ENCODE measurements around the gene C11orf58. TPM values are rescaled to one million over a fixed set of nuclear protein-coding genes. Genes with fewer than 3 reads are reported as not detected.

Gene C11orf58
- 181 and 184 TPM in 2 replicates for total RNA-seq

GRCh38 chr11:16738193-16738946 lies at the start of gene C11orf58:
Gene C11orf58 (plus strand): TSS chr11:16738647. CDS start chr11:16738779, 132 bp downstream.
- peak; percentile 98 for DNase-seq (ENCODE audit: low read depth)
- H3K4me3 ChIP-seq (ENCODE audit: low read depth, low read length) = peak within 1 kb of the TSS; percentile 70
- no peak for TF ChIP-seq CTCF (IDR thresholded peaks at IDR 0.05; ENCODE audit: insufficient read depth, low read depth, low read length)

GRCh38 chr11:16690086-16690485 lies 48.4 kb upstream of the C11orf58 start:
- TF ChIP-seq CTCF (IDR thresholded peaks at IDR 0.05; ENCODE audit: insufficient read depth, low read depth, low read length) = no peak
- DNase-seq (ENCODE audit: low read depth) = no peak

DNA sequence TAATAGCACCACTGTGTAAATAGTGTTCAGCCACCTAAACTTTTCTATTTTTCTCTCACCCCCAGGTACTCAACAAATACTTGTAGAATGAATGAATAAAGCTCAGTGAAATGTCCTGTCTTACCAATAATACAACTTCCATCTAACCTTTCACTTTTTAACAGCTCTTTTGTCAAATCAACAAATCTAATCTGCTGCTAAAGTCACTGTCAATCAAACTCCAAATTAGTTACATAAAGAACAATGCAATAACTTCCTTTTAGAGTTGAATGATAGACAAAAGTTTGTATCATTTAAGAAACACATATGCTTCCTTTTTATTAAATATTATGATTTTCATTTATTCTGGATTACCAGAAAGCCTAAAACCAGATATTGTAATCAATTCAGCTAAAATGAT lies 34.7 kb upstream of the C11orf58 start:
- H3K4me3 ChIP-seq (ENCODE audit: low read depth, low read length) = no peak overlapping the region
- TF ChIP-seq CTCF (IDR thresholded peaks at IDR 0.05; ENCODE audit: insufficient read depth, low read depth, low read length) = no peak
- DNase-seq (ENCODE audit: low read depth) = no peak

More at GRCh38 chr11:16690086-16690485, 48.4 kb upstream of the C11orf58 start:
- H3K4me3 ChIP-seq (ENCODE audit: low read depth, low read length) = no peak overlapping the region

GRCh38 chr11:16713594-16713993 lies 24.9 kb upstream of the C11orf58 start:
- no peak for TF ChIP-seq CTCF (IDR thresholded peaks at IDR 0.05; ENCODE audit: insufficient read depth, low read depth, low read length)
- DNase-seq (ENCODE audit: low read depth) = no peak
- no peak overlapping the region for H3K4me3 ChIP-seq (ENCODE audit: low read depth, low read length)

GRCh38 chr11:16722581-16723344 lies 15.7 kb upstream of the C11orf58 start:
- TF ChIP-seq CTCF (IDR thresholded peaks at IDR 0.05; ENCODE audit: insufficient read depth, low read depth, low read length) = no peak
- no peak overlapping the region for H3K4me3 ChIP-seq (ENCODE audit: low read depth, low read length)
- no peak for DNase-seq (ENCODE audit: low read depth)

DNA sequence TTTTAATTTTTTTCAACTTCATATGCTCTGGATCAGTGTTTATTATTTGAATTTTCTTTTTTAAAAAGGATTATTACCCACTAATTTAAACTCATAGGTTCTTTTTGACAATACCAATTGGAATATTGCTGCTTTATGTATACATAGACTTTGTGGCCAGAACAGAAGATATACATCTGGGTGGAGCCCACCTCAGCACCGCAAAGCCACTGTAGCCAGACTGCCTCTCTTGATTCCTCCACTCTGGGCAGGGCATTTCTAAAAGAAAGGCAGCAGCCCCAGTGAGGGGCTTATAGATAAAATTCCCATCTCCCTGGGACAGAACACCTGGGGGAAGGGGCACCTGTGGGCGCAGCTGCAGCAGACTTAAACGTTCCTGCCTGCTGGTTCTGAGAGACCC lies 10.6 kb upstream of the C11orf58 start:
- DNase-seq (ENCODE audit: low read depth) = no peak
- no peak overlapping the region for H3K4me3 ChIP-seq (ENCODE audit: low read depth, low read length)
- TF ChIP-seq CTCF (IDR thresholded peaks at IDR 0.05; ENCODE audit: insufficient read depth, low read depth, low read length) = no peak

Measured in fibroblast of villous mesenchyme (primary cell).